Liver (tissue), 9 donors: ENCODE results near the gene U2AF2. TPM values are rescaled to one million over a fixed set of nuclear protein-coding genes. Genes with fewer than 3 reads are reported as not detected.

Experiments
- DNase-seq: peaks from one replicate; pipeline ENCODE4 v3.0.0-alpha.2; 2017; ENCODE audit warnings: low spot score
- H3K27ac ChIP-seq, 2 donors: one replicate each; pipeline ENCODE4 v1.7.0; 2013; ENCODE audit warnings: inconsistent platforms in 2 of 2, low read length in 2 of 2, control low read depth in 1 of 2, low read depth in 1 of 2, mild to moderate bottlenecking in 1 of 2
- H3K27me3 ChIP-seq, 4 donors: one replicate each; pipeline versions ENCODE4 v1.6.1 to v1.7.0; 2013; ENCODE audit warnings: low read length in 3 of 4, inconsistent platforms in 1 of 4, mild to moderate bottlenecking in 1 of 4, moderate library complexity in 1 of 4; ENCODE audit not compliant: control insufficient read depth in 4 of 4, insufficient read depth in 4 of 4
- H3K36me3 ChIP-seq, 4 donors: one replicate each; pipeline versions ENCODE4 v1.6.1 to v1.7.0; 2013; ENCODE audit warnings: low read length in 3 of 4, mild to moderate bottlenecking in 3 of 4, low read depth in 1 of 4, moderate library complexity in 1 of 4; ENCODE audit not compliant: control insufficient read depth in 4 of 4, insufficient read depth in 3 of 4
- H3K4me1 ChIP-seq, 4 donors: one replicate each; pipeline versions ENCODE4 v1.6.1 to v1.7.0; 2013; ENCODE audit warnings: low read length in 3 of 4, mild to moderate bottlenecking in 3 of 4, moderate library complexity in 1 of 4; ENCODE audit not compliant: control insufficient read depth in 4 of 4, insufficient read depth in 4 of 4
- H3K4me3 ChIP-seq, 3 donors: one replicate each; pipeline versions ENCODE4 v1.6.1 to v1.7.0; 2013; ENCODE audit warnings: low read length in 3 of 3, control low read depth in 1 of 3, low read depth in 1 of 3, mild to moderate bottlenecking in 1 of 3
- H3K9ac ChIP-seq, 2 donors: one replicate each; pipeline ENCODE4 v1.7.0; 2013; ENCODE audit warnings: low read length in 2 of 2, mild to moderate bottlenecking in 2 of 2, moderate library complexity in 2 of 2, control low read depth in 1 of 2, low read depth in 1 of 2
- H3K9me3 ChIP-seq, 4 donors: one replicate each; pipeline versions ENCODE4 v1.6.1 to v1.7.0; 2013; ENCODE audit warnings: low read length in 3 of 4; ENCODE audit not compliant: control insufficient read depth in 4 of 4
- EGR1 ChIP-seq, 2 donors: IDR thresholded peaks; 2 replicates each; pipeline ENCODE4 v1.6.1; 2016 to 2018; ENCODE audit warnings: antibody characterized with exemption in 2 of 2, low read depth in 2 of 2
- FOXA1 ChIP-seq: IDR thresholded peaks from 2 replicates; pipeline ENCODE4 v1.6.1; 2016; ENCODE audit warnings: antibody characterized with exemption
- FOXA2 ChIP-seq: IDR thresholded peaks from 2 replicates; pipeline ENCODE4 v1.6.1; 2016; ENCODE audit warnings: antibody characterized with exemption
- GABPA ChIP-seq, 2 donors: IDR thresholded peaks in 1 of 2; conservative IDR thresholded peaks in 1 of 2; 2 replicates each; pipeline ENCODE4 v1.6.1; 2016; ENCODE audit warnings: antibody characterized with exemption in 2 of 2, mild to moderate bottlenecking in 1 of 2, moderate library complexity in 1 of 2
- HNF4A ChIP-seq, 2 donors: conservative IDR thresholded peaks; 2 replicates each; pipeline ENCODE4 v1.6.1; 2016; ENCODE audit warnings: antibody characterized with exemption in 2 of 2, mild to moderate bottlenecking in 2 of 2
- HNF4G ChIP-seq: IDR thresholded peaks from 2 replicates; pipeline ENCODE4 v1.6.1; 2016; ENCODE audit warnings: antibody characterized with exemption
- JUND ChIP-seq, 2 donors: IDR thresholded peaks; 2 replicates each; pipeline ENCODE4 v1.6.1; 2016; ENCODE audit warnings: antibody characterized with exemption in 2 of 2
- NR2F2 ChIP-seq: IDR thresholded peaks from 2 replicates; pipeline ENCODE4 v1.6.1; 2016; ENCODE audit warnings: antibody characterized with exemption
- RAD21 ChIP-seq, 2 donors: IDR thresholded peaks; 2 replicates each; pipeline ENCODE4 v1.6.1; 2016; ENCODE audit warnings: antibody characterized with exemption in 2 of 2, mild to moderate bottlenecking in 2 of 2
- RXRA ChIP-seq, 2 donors: IDR thresholded peaks; 2 replicates each; pipeline ENCODE4 v1.6.1; 2017 to 2018; ENCODE audit warnings: antibody characterized with exemption in 2 of 2, mild to moderate bottlenecking in 1 of 2
- SP1 ChIP-seq: IDR thresholded peaks from 2 replicates; pipeline ENCODE4 v1.6.1; 2018; ENCODE audit warnings: antibody characterized with exemption, mild to moderate bottlenecking
- TAF1 ChIP-seq: conservative IDR thresholded peaks from 2 replicates; pipeline ENCODE4 v1.6.1; 2016; ENCODE audit warnings: antibody characterized with exemption, mild to moderate bottlenecking
- YY1 ChIP-seq: IDR thresholded peaks from 2 replicates; pipeline ENCODE4 v1.6.1; 2016; ENCODE audit warnings: antibody characterized with exemption, mild to moderate bottlenecking
- WGBS: extraction: QIAGEN DNeasy Blood & Tissue Kit; methylation state at CpG from one replicate; pipeline ENCODE4 v1.1.7; 2013; 5-methylcytosine and 5-hydroxymethylcytosine counted together
- polyA plus RNA-seq, 2 donors: library from polyadenylated mRNA; stranded (reverse) in 1 of 2; unstranded in 1 of 2; fragments of 200-250 nt in 1 of 2; fragments of >200 nt in 1 of 2; fragmentation: Nextera tagmentation in 1 of 2; extraction: Ambion mirVana in 1 of 2; gene quantifications; one replicate each; pipeline versions ENCODE4 v1.2.1 to v1.2.3, GENCODE V29; 2013 to 2015
- total RNA-seq, 2 donors: library from RNA; depleted of rRNA; stranded (reverse); fragments of >200 nt; gene quantifications; one replicate each; pipeline ENCODE4 v1.2.3, GENCODE V29; 2014
- TF ChIP-seq, protein P1 (sequence below): IDR thresholded peaks from 2 replicates; pipeline ENCODE4 v1.6.1; 2016; ENCODE audit warnings: antibody characterized with exemption, mild to moderate bottlenecking
- TF ChIP-seq, protein P2 (sequence below): IDR thresholded peaks from 2 replicates; pipeline ENCODE4 v1.6.1; 2016; ENCODE audit warnings: antibody characterized with exemption
- TF ChIP-seq, protein P3 (sequence below): fragments of 150-350 bp; IDR thresholded peaks from 2 replicates; pipeline ENCODE4 v1.5.1; 2017; ENCODE audit warnings: improper control_type of control experiment, low read depth, low read length; ENCODE audit not compliant: missing input control
- TF ChIP-seq, protein P4 (sequence below): IDR thresholded peaks from 2 replicates; pipeline ENCODE4 v1.6.1; 2016; ENCODE audit warnings: antibody characterized with exemption
- TF ChIP-seq, protein P5 (sequence below): IDR thresholded peaks from 2 replicates; pipeline ENCODE4 v1.6.1; 2016; ENCODE audit warnings: antibody characterized with exemption
- donor health status: healthy.
- donor health status: healthy.
- donor health status: healthy.
- donor health status: healthy.
- donor health status: healthy.

U2AF2 gene
- total and polyA plus RNA-seq, 4 donors, result 8.6 to 66.6 (median 51.2) TPM

DNA sequence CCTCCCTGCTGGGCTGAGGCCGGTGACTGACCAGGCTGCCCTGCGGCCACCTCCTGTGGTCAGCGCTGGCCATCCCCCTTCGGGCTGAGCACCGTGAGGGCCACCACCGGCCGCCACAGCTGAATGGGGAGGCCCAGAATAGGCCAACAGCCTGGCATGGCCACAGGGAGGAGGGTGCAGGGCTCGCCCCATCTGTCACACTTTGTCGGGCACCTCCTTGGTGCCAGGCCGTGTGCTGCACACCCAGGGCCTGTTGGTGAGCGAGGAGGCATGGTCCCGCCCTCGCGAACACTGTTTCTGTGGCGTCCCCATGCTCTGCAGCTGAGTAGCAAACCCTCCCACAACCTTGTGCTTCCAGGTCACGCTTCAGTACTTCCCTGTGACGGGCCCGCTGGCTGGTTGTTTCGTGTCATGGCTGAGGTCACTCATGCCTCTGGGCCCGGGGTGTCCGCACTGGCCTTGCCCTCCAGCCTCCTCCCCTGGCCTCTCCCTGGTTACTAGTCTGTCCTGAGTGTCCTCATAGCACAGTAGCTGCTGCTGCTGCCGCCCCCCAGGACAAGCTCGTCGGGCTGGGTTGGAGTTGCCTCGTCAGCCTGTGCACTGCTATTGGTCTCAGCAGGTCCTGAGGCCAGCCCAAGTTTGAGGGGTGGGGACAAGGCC, 35.4 kb downstream of the U2AF2 start:
- Histone ChIP-seq H3K4me3 (no peak overlapping the region), H3K4me1 (peaks cover 0 to 13% (median 8%) of the 10 kb centered on the region in 4 donors), H3K27ac (no peak overlapping the region), H3K9ac (no peak overlapping the region), H3K36me3 (peaks cover 19 to 82% (median 29%) of the 10 kb centered on the region in 4 donors), H3K9me3 (no peaks in the 10 kb centered on the region), H3K27me3 (no peaks in the 10 kb centered on the region)
- WGBS, result 94% methylated on average over 25 of the region's 25 CpGs
- no peak for DNase-seq
- TF ChIP-seq GABPA (IDR thresholded peaks at IDR 0.05 in 1 of 2, conservative IDR thresholded peaks at IDR 0.05 in 1 of 2) (no peak), NR2F2 (no peak), SP1 (no peak), RAD21 (IDR thresholded peaks at IDR 0.05) (no peak), HNF4G (no peak), YY1 (no peak), HNF4A (conservative IDR thresholded peaks at IDR 0.05) (no peak), FOXA1 (no peak), JUND (IDR thresholded peaks at IDR 0.05) (no peak), RXRA (IDR thresholded peaks at IDR 0.05) (no peak), EGR1 (IDR thresholded peaks at IDR 0.05; ENCODE audit: low read depth in 2 of 2) (no peak), FOXA2 (no peak), TAF1 (no peak)
- TF ChIP-seq, protein P1, sequence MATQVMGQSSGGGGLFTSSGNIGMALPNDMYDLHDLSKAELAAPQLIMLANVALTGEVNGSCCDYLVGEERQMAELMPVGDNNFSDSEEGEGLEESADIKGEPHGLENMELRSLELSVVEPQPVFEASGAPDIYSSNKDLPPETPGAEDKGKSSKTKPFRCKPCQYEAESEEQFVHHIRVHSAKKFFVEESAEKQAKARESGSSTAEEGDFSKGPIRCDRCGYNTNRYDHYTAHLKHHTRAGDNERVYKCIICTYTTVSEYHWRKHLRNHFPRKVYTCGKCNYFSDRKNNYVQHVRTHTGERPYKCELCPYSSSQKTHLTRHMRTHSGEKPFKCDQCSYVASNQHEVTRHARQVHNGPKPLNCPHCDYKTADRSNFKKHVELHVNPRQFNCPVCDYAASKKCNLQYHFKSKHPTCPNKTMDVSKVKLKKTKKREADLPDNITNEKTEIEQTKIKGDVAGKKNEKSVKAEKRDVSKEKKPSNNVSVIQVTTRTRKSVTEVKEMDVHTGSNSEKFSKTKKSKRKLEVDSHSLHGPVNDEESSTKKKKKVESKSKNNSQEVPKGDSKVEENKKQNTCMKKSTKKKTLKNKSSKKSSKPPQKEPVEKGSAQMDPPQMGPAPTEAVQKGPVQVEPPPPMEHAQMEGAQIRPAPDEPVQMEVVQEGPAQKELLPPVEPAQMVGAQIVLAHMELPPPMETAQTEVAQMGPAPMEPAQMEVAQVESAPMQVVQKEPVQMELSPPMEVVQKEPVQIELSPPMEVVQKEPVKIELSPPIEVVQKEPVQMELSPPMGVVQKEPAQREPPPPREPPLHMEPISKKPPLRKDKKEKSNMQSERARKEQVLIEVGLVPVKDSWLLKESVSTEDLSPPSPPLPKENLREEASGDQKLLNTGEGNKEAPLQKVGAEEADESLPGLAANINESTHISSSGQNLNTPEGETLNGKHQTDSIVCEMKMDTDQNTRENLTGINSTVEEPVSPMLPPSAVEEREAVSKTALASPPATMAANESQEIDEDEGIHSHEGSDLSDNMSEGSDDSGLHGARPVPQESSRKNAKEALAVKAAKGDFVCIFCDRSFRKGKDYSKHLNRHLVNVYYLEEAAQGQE, result no peak
- TF ChIP-seq, protein P2, sequence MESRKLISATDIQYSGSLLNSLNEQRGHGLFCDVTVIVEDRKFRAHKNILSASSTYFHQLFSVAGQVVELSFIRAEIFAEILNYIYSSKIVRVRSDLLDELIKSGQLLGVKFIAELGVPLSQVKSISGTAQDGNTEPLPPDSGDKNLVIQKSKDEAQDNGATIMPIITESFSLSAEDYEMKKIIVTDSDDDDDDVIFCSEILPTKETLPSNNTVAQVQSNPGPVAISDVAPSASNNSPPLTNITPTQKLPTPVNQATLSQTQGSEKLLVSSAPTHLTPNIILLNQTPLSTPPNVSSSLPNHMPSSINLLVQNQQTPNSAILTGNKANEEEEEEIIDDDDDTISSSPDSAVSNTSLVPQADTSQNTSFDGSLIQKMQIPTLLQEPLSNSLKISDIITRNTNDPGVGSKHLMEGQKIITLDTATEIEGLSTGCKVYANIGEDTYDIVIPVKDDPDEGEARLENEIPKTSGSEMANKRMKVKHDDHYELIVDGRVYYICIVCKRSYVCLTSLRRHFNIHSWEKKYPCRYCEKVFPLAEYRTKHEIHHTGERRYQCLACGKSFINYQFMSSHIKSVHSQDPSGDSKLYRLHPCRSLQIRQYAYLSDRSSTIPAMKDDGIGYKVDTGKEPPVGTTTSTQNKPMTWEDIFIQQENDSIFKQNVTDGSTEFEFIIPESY, result no peak
- TF ChIP-seq, protein P3, sequence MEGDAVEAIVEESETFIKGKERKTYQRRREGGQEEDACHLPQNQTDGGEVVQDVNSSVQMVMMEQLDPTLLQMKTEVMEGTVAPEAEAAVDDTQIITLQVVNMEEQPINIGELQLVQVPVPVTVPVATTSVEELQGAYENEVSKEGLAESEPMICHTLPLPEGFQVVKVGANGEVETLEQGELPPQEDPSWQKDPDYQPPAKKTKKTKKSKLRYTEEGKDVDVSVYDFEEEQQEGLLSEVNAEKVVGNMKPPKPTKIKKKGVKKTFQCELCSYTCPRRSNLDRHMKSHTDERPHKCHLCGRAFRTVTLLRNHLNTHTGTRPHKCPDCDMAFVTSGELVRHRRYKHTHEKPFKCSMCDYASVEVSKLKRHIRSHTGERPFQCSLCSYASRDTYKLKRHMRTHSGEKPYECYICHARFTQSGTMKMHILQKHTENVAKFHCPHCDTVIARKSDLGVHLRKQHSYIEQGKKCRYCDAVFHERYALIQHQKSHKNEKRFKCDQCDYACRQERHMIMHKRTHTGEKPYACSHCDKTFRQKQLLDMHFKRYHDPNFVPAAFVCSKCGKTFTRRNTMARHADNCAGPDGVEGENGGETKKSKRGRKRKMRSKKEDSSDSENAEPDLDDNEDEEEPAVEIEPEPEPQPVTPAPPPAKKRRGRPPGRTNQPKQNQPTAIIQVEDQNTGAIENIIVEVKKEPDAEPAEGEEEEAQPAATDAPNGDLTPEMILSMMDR, result no peak
- TF ChIP-seq, protein P4, sequence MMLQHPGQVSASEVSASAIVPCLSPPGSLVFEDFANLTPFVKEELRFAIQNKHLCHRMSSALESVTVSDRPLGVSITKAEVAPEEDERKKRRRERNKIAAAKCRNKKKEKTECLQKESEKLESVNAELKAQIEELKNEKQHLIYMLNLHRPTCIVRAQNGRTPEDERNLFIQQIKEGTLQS, result no peak
- TF ChIP-seq, protein P5, sequence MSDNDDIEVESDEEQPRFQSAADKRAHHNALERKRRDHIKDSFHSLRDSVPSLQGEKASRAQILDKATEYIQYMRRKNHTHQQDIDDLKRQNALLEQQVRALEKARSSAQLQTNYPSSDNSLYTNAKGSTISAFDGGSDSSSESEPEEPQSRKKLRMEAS, result no peak
